Mesothelial cell of epicardium (in vitro differentiated cells): ENCODE data around the gene FOXK1. TPM values are rescaled to one million over a fixed set of nuclear protein-coding genes. Genes with fewer than 3 reads are reported as not detected.

Source experiments
- DNase-seq, 2 experiments: peaks; one replicate each; pipeline ENCODE4 v3.0.0; 2021; ENCODE audit warnings: low spot score in 2 of 2; ENCODE audit not compliant: unreplicated experiment in 2 of 2
- H3K27ac Mint-ChIP-seq: 2 replicates; pipeline ENCODE4 v1.8.0; 2021; ENCODE audit warnings: mixed read lengths
- H3K27me3 Mint-ChIP-seq: 2 replicates; pipeline ENCODE4 v1.8.0; 2021; ENCODE audit warnings: low read depth, mixed read lengths
- H3K36me3 Mint-ChIP-seq: 2 replicates; pipeline ENCODE4 v1.8.0; 2021; ENCODE audit warnings: mixed read lengths
- H3K4me1 Mint-ChIP-seq: 2 replicates; pipeline ENCODE4 v1.8.0; 2021; ENCODE audit warnings: mixed read lengths
- H3K4me3 Mint-ChIP-seq: 2 replicates; pipeline ENCODE4 v1.8.0; 2021; ENCODE audit warnings: mild to moderate bottlenecking, moderate library complexity, mixed read lengths
- H3K9me3 Mint-ChIP-seq: 2 replicates; pipeline ENCODE4 v1.8.0; 2021; ENCODE audit warnings: mixed read lengths
- total RNA-seq: library from RNA; stranded (reverse); gene quantifications from 3 replicates; pipeline ENCODE4 v1.2.1, GENCODE V29; 2021
- TF ChIP-seq, protein P1 (sequence below): fragments of 200-600 bp; sonication (generic); IDR thresholded peaks from one replicate; pipeline ENCODE4 v1.5.0; 2021; ENCODE audit warnings: antibody characterized with exemption; ENCODE audit not compliant: unreplicated experiment

The FOXK1 gene
- total RNA-seq, 1 donor from 2014 or later: 57.3 TPM

GRCh38 chr7:4733936-4734528 is 51.9 kb downstream of the FOXK1 start:
- Mint-ChIP-seq H3K4me1 (peaks cover 22% of the 10 kb centered on the region), H3K36me3 (peaks cover 16% of the 10 kb centered on the region), H3K4me3 (no peak overlapping the region), H3K27me3 (no peaks in the 10 kb centered on the region), H3K9me3 (no peaks in the 10 kb centered on the region), H3K27ac (peak overlapping the region; percentile 2)
- TF ChIP-seq, protein P1, sequence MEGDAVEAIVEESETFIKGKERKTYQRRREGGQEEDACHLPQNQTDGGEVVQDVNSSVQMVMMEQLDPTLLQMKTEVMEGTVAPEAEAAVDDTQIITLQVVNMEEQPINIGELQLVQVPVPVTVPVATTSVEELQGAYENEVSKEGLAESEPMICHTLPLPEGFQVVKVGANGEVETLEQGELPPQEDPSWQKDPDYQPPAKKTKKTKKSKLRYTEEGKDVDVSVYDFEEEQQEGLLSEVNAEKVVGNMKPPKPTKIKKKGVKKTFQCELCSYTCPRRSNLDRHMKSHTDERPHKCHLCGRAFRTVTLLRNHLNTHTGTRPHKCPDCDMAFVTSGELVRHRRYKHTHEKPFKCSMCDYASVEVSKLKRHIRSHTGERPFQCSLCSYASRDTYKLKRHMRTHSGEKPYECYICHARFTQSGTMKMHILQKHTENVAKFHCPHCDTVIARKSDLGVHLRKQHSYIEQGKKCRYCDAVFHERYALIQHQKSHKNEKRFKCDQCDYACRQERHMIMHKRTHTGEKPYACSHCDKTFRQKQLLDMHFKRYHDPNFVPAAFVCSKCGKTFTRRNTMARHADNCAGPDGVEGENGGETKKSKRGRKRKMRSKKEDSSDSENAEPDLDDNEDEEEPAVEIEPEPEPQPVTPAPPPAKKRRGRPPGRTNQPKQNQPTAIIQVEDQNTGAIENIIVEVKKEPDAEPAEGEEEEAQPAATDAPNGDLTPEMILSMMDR: no peak
- DNase-seq: no peak

DNA sequence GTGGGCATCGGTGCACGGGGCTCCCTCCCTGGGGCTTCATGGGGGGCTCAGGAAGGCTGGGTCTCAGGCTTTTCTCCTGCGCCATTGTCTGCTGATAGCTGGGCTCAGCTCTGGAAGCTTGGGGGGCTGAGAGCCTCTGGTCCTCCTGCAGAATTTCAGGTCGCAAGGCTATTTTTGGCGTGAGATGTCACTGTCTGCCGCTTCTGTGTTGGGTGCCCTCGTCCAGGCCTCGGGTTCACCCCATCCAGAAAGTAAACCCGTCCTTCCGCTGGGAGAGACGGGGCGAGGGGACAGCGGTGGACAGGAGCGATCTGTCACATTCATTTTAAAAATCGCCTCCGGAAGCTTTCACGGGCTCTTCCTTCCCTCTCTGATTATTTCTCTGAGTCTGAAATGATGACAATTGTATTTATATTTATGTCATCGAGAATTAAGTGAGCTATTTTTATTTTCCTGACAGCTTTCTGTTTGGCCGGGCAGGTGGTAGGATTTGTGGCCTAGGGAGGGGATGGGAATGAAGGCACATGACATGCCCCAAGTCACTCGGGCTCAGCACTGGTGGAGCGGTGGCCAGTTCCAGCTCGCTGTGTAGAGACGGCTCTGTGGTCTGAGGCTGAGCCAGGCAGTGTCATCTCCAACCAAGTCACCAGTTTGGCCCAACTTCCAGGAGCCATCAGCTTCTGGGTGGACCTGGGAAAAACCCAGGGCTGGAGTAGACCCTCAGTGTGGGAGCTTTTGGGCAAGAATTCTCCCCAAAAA is 52.7 kb downstream of the FOXK1 start:
- TF ChIP-seq, protein P1: no peak
- DNase-seq: no peak
- H3K27me3 Mint-ChIP-seq: no peaks in the 10 kb centered on the region
- H3K9me3 Mint-ChIP-seq: no peaks in the 10 kb centered on the region
- no peak overlapping the region for H3K4me3 Mint-ChIP-seq
- H3K36me3 Mint-ChIP-seq: peaks cover 16% of the 10 kb centered on the region
- H3K4me1 Mint-ChIP-seq: peaks cover 28% of the 10 kb centered on the region
- peak overlapping the region; percentile 30 for H3K27ac Mint-ChIP-seq

DNA sequence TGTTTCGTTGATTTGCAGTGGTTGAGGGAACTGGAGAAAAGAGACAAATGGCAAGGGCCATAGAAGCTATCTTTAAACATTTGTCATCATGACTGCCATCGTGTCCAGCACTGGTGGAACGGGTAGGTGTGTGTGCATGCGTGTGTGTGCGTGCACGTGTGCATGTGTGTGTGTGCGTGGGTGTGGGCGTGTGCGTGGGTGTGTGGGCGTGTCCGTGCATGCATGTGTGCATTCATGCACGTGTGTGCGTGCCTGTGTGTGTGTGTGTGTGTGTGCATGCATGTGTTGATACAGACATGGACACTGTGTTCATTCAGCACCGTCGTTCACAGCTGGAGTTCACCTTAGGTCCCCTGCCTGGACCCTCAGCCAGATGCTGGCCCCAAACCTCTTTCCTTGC is 55.2 kb downstream of the FOXK1 start:
- TF ChIP-seq, protein P1: no peak
- no peak overlapping the region for H3K27ac Mint-ChIP-seq
- H3K27me3 Mint-ChIP-seq: no peaks in the 10 kb centered on the region
- DNase-seq: no peak
- H3K4me3 Mint-ChIP-seq: no peak overlapping the region
- no peaks in the 10 kb centered on the region for H3K9me3 Mint-ChIP-seq
- peaks cover 17% of the 10 kb centered on the region for H3K4me1 Mint-ChIP-seq
- peaks cover 22% of the 10 kb centered on the region for H3K36me3 Mint-ChIP-seq

GRCh38 chr7:4738711-4739527 is 56.8 kb downstream of the FOXK1 start:
- TF ChIP-seq, protein P1: no peak
- Mint-ChIP-seq H3K36me3 (peaks cover 18% of the 10 kb centered on the region), H3K4me3 (peak overlapping the region; percentile 55), H3K9me3 (no peaks in the 10 kb centered on the region), H3K27me3 (no peaks in the 10 kb centered on the region), H3K27ac (peak overlapping the region; percentile 94), H3K4me1 (peaks cover 25% of the 10 kb centered on the region)
- no peak for DNase-seq

DNA sequence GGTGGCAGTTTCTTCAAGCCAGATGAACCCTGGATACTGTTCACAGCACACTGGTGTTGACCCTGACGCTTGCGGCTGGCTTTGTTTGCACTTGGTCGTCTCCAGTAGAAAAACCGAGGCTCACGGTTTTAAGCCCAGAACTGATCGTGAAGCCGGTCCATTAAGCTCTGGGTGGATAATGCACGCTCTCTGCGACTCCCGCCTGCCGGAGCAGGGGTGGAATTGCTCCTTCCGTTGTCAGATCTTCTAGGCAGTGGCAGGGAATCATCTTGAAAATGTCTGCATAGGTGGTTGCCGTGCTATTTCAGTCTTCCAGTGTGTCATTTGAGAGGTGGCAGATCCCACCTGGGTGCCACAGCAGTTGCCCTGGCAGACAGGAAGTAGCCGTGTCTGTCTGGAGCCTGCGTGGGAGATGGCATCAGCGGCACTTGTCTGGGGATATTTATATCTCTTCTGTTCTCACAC is 57.5 kb downstream of the FOXK1 start:
- peaks cover 31% of the 10 kb centered on the region for H3K4me1 Mint-ChIP-seq

More for the DNA sequence above, 57.5 kb downstream of the FOXK1 start:
- no peaks in the 10 kb centered on the region for H3K9me3 Mint-ChIP-seq
- peak overlapping the region; percentile 55 for H3K4me3 Mint-ChIP-seq
- H3K27ac Mint-ChIP-seq: peak overlapping the region; percentile 94
- no peak for DNase-seq
- H3K27me3 Mint-ChIP-seq: no peaks in the 10 kb centered on the region
- peaks cover 19% of the 10 kb centered on the region for H3K36me3 Mint-ChIP-seq
- TF ChIP-seq, protein P1: no peak
